ENCODE measurements around the gene PDCD2L.

- TF ChIP-seq CTCF (IDR thresholded peaks at IDR 0.05) = no peak
- no peak for TF ChIP-seq POLR2A (IDR thresholded peaks at IDR 0.05)
Observed at GRCh38 chr19:34458677-34459076, 54.5 kb downstream of the PDCD2L start.
